ENCODE measurements around the gene ARSD.

ARSD gene

GRCh38 chrX:2934715-2935710, 5.9 kb upstream of the ARSD start:
- TF ChIP-seq GATA3 (IDR thresholded peaks at IDR 0.05; ENCODE audit: low read depth, low read length) (no peak), GATA2 (IDR thresholded peaks at IDR 0.05; ENCODE audit: low read depth, low read length) (no peak)

- TF ChIP-seq GATA2 (IDR thresholded peaks at IDR 0.05; ENCODE audit: low read depth, low read length): no peak
Measured at GRCh38 chrX:2933125-2933900, 4.2 kb upstream of the ARSD start.

GRCh38 chrX:2931612-2932011, 2.5 kb upstream of the ARSD start:
- TF ChIP-seq GATA2 (IDR thresholded peaks at IDR 0.05; ENCODE audit: low read depth, low read length) (no peak), GATA3 (IDR thresholded peaks at IDR 0.05; ENCODE audit: low read depth, low read length) (no peak)

GRCh38 chrX:2931155-2931554, 2.0 kb upstream of the ARSD start:
- TF ChIP-seq GATA3 (IDR thresholded peaks at IDR 0.05; ENCODE audit: low read depth, low read length) (no peak), GATA2 (IDR thresholded peaks at IDR 0.05; ENCODE audit: low read depth, low read length) (no peak)

GRCh38 chrX:2928191-2928582, 952 bp downstream of the ARSD start:
- no peak for TF ChIP-seq GATA3 (IDR thresholded peaks at IDR 0.05; ENCODE audit: low read depth, low read length)
- no peak for TF ChIP-seq GATA2 (IDR thresholded peaks at IDR 0.05; ENCODE audit: low read depth, low read length)

GRCh38 chrX:2926664-2927275, 2.4 kb downstream of the ARSD start:
- TF ChIP-seq GATA3 (IDR thresholded peaks at IDR 0.05; ENCODE audit: low read depth, low read length) (no peak), GATA2 (IDR thresholded peaks at IDR 0.05; ENCODE audit: low read depth, low read length) (no peak)

- no peak for TF ChIP-seq GATA3 (IDR thresholded peaks at IDR 0.05; ENCODE audit: low read depth, low read length)
- no peak for TF ChIP-seq GATA2 (IDR thresholded peaks at IDR 0.05; ENCODE audit: low read depth, low read length)
Measured at GRCh38 chrX:2924151-2924550, 5.0 kb downstream of the ARSD start.

GRCh38 chrX:2921750-2922149, 7.4 kb downstream of the ARSD start:
- TF ChIP-seq GATA3 (IDR thresholded peaks at IDR 0.05; ENCODE audit: low read depth, low read length) (no peak), GATA2 (IDR thresholded peaks at IDR 0.05; ENCODE audit: low read depth, low read length) (no peak)

GRCh38 chrX:2921193-2921592, 7.9 kb downstream of the ARSD start:
- TF ChIP-seq GATA3 (IDR thresholded peaks at IDR 0.05; ENCODE audit: low read depth, low read length) (0 out of 2 replicates have a peak, but pooled peaks have one; percentile 23), GATA2 (IDR thresholded peaks at IDR 0.05; ENCODE audit: low read depth, low read length) (no peak)

- TF ChIP-seq GATA3 (IDR thresholded peaks at IDR 0.05; ENCODE audit: low read depth, low read length) (no peak), GATA2 (IDR thresholded peaks at IDR 0.05; ENCODE audit: low read depth, low read length) (no peak)
Measured at GRCh38 chrX:2917767-2918166, 11.4 kb downstream of the ARSD start.

- TF ChIP-seq GATA2 (IDR thresholded peaks at IDR 0.05; ENCODE audit: low read depth, low read length) (no peak), GATA3 (IDR thresholded peaks at IDR 0.05; ENCODE audit: low read depth, low read length) (no peak)
Measured at GRCh38 chrX:2913118-2913517, 16.0 kb downstream of the ARSD start.

GRCh38 chrX:2910109-2910508, 19.0 kb downstream of the ARSD start:
- TF ChIP-seq GATA2 (IDR thresholded peaks at IDR 0.05; ENCODE audit: low read depth, low read length): no peak
- no peak for TF ChIP-seq GATA3 (IDR thresholded peaks at IDR 0.05; ENCODE audit: low read depth, low read length)

- TF ChIP-seq GATA3 (IDR thresholded peaks at IDR 0.05; ENCODE audit: low read depth, low read length) (no peak), GATA2 (IDR thresholded peaks at IDR 0.05; ENCODE audit: low read depth, low read length) (no peak)
Measured at GRCh38 chrX:2908125-2908685, 20.9 kb downstream of the ARSD start.

GRCh38 chrX:2907295-2907694, 21.8 kb downstream of the ARSD start:
- no peak for TF ChIP-seq GATA2 (IDR thresholded peaks at IDR 0.05; ENCODE audit: low read depth, low read length)
- TF ChIP-seq GATA3 (IDR thresholded peaks at IDR 0.05; ENCODE audit: low read depth, low read length): no peak

Measured in SH-SY5Y (cell line).